Measurements from ENCODE around the gene GBP3. TPM values are rescaled to one million over a fixed set of nuclear protein-coding genes. Genes with fewer than 3 reads are reported as not detected.

GBP3 gene
- total and polyA plus RNA-seq, 2 of the 8 experiments (the other 6 are each of a cell fraction or from before 2014, with no cell fraction given) = not detected

- H3K27me3 ChIP-seq (replicated peaks in 1 of 4; ENCODE audit: control insufficient read depth in 3 of 4, extremely low read depth in 1 of 4, insufficient read depth in 3 of 4, low read length in 3 of 4) = no peaks in the 10 kb centered on the region
- no peak for FAIRE-seq
- TF ChIP-seq JUN (IDR thresholded peaks at IDR 0.05; ENCODE audit: low read depth, low read length) (no peak), SAP30 (IDR thresholded peaks at IDR 0.05; ENCODE audit: insufficient read depth, insufficient replicate concordance, low read length) (no peak), CBX5 (IDR thresholded peaks at IDR 0.05; ENCODE audit: low read depth, low read length) (no peak), EGR1 (IDR thresholded peaks at IDR 0.05; ENCODE audit: borderline replicate concordance, low read depth, low read length) (no peak), CREB1 (IDR thresholded peaks at IDR 0.05) (no peak), TBP (IDR thresholded peaks at IDR 0.05; ENCODE audit: low read depth, low read length) (no peak), SRF (IDR thresholded peaks at IDR 0.05; ENCODE audit: low read depth, low read length) (no peak), HDAC6 (IDR thresholded peaks at IDR 0.05; ENCODE audit: low read depth, low read length) (no peak), MAX (IDR thresholded peaks at IDR 0.05) (no peak), MAFK (IDR thresholded peaks at IDR 0.05; ENCODE audit: low read depth, low read length) (no peak), NANOG (IDR thresholded peaks at IDR 0.05; ENCODE audit: insufficient read depth, low read depth, low read length, poor library complexity, severe bottlenecking) (no peak), SP4 (IDR thresholded peaks at IDR 0.05; ENCODE audit: low read length) (no peak), ZNF274 (IDR thresholded peaks at IDR 0.05; ENCODE audit: borderline replicate concordance, extremely low read depth, low read length) (no peak)
Measured at GRCh38 chr1:89008511-89008910, 14.2 kb downstream of the GBP3 start.

More at GRCh38 chr1:89008511-89008910, 14.2 kb downstream of the GBP3 start:
- H3K23me2 ChIP-seq (ENCODE audit: low read depth, low read length) = no peaks in the 10 kb centered on the region
- H2AFZ ChIP-seq (ENCODE audit: low read length) = no peak overlapping the region
- H3K23ac ChIP-seq (ENCODE audit: insufficient read length) = no peak overlapping the region
- no peak overlapping the region for H2BK5ac ChIP-seq (ENCODE audit: low read depth, low read length)
- no peak overlapping the region for H3K27ac ChIP-seq (ENCODE audit: low read depth, low read length)
- no peak overlapping the region for H3K4ac ChIP-seq (replicated peaks; ENCODE audit: insufficient read length, low read depth, low read length)
- no peak overlapping the region for H3K14ac ChIP-seq (ENCODE audit: insufficient read length)
- H2BK12ac ChIP-seq (ENCODE audit: low read depth, low read length) = no peak overlapping the region
- no peak overlapping the region for H2BK15ac ChIP-seq (ENCODE audit: low read length)
- POLR2A ChIA-PET (ENCODE audit: partially characterized antibody) = no interaction called here
- H3K79me1 ChIP-seq (ENCODE audit: low read depth, low read length) = no peaks in the 10 kb centered on the region
- H2AK5ac ChIP-seq (ENCODE audit: low read depth, low read length) = no peak overlapping the region
- no peak overlapping the region for H4K5ac ChIP-seq (ENCODE audit: insufficient read length, low read depth, low read length)
- no peaks in the 10 kb centered on the region for H4K20me1 ChIP-seq (replicated peaks in 1 of 2; ENCODE audit: control insufficient read depth in 1 of 2, insufficient read depth in 2 of 2, low read length in 2 of 2)
- H3K4me1 ChIP-seq (replicated peaks in 1 of 4; ENCODE audit: control insufficient read depth in 3 of 4, insufficient read depth in 4 of 4, low read length in 3 of 4) = no peaks in the 10 kb centered on the region
- no peak overlapping the region for H2BK20ac ChIP-seq (ENCODE audit: low read length)
- H3K9me3 ChIP-seq (ENCODE audit: insufficient read depth in 2 of 2, low read depth in 1 of 2, low read length in 1 of 2) = no peaks in the 10 kb centered on the region
- CTCF ChIA-PET (ENCODE audit: partially characterized antibody) = interaction anchor here (0.9 kb wide), 1 partner anchor 9 kb away, joined by 4 read pairs; no protein-coding TSS in a partner anchor
- no peak for DNase-seq (ENCODE audit: low read depth in 1 of 2, low spot score in 2 of 2)
- H3K9ac ChIP-seq (replicated peaks in 1 of 4; ENCODE audit: extremely low read depth in 1 of 4, low read depth in 3 of 4, low read length in 3 of 4) = no peak overlapping the region
- H3K36me3 ChIP-seq (ENCODE audit: control insufficient read depth in 2 of 4, insufficient read depth in 4 of 4, low read length in 3 of 4) = no peaks in the 10 kb centered on the region
- no peak overlapping the region for H3K56ac ChIP-seq (replicated peaks; ENCODE audit: insufficient read length, low read depth, low read length)
- H3K4me2 ChIP-seq (ENCODE audit: insufficient read depth in 1 of 2, low read depth in 2 of 2, low read length in 2 of 2) = no peak overlapping the region
- no peak overlapping the region for H3K4me3 ChIP-seq (ENCODE audit: extremely low read depth in 1 of 4, insufficient read depth in 2 of 4, low read depth in 3 of 4, low read length in 4 of 4)
- H3K18ac ChIP-seq (ENCODE audit: extremely low read depth, low read length) = no peak overlapping the region
- H2BK120ac ChIP-seq (replicated peaks; ENCODE audit: low read depth, low read length) = no peak overlapping the region
- H3K79me2 ChIP-seq (ENCODE audit: control insufficient read depth in 1 of 2, insufficient read depth in 2 of 2, low read length in 2 of 2) = no peaks in the 10 kb centered on the region
- H4K8ac ChIP-seq (ENCODE audit: extremely low read depth, insufficient read depth, low read length) = no peak overlapping the region
- WGBS, 2 experiments (ENCODE audit: extremely low coverage in 1 of 2, insufficient coverage in 1 of 2, insufficient read length in 1 of 2, insufficient replicate concordance in 2 of 2, low coverage in 1 of 2, low lambda C conversion rate in 2 of 2, missing lambda C conversion rate in 1 of 2) = 80% methylated on average over 4 of the region's 4 CpGs; no CpG with 5 or more reads in 1 of the 2 experiments
- H4K91ac ChIP-seq (replicated peaks; ENCODE audit: insufficient read length, low read length) = no peak overlapping the region
